Measurements from ENCODE around the gene EIF4E3. TPM values are rescaled to one million over a fixed set of nuclear protein-coding genes. Genes with fewer than 3 reads are reported as not detected.

EIF4E3 gene
- total RNA-seq, 1 donor from 2014 or later = 18.2 TPM

GRCh38 chr3:71641674-71642073 lies 83.5 kb downstream of the EIF4E3 start:
- no peaks in the 10 kb centered on the region for H3K27me3 ChIP-seq
- no peak overlapping the region for H3K4me2 ChIP-seq
- H3K27ac ChIP-seq = no peak overlapping the region
- H4K20me1 ChIP-seq (ENCODE audit: low read depth) = no peaks in the 10 kb centered on the region
- Mint-ChIP-seq H3K27me3 (ENCODE audit: insufficient read depth, low read depth) (no peaks in the 10 kb centered on the region), H3K4me1 (no peaks in the 10 kb centered on the region), H3K27ac (no peak overlapping the region), H3K9me3 (no peaks in the 10 kb centered on the region), H3K36me3 (no peaks in the 10 kb centered on the region), H3K4me3 (no peak overlapping the region)
- H3K9me3 ChIP-seq (ENCODE audit: low read depth) = no peaks in the 10 kb centered on the region
- peaks cover 7% of the 10 kb centered on the region for H3K4me1 ChIP-seq
- no peak overlapping the region for H2AFZ ChIP-seq (replicated peaks)
- no peak overlapping the region for H3K4me3 ChIP-seq
- H3K9ac ChIP-seq = no peak overlapping the region
- no peaks in the 10 kb centered on the region for H3K36me3 ChIP-seq
- TF ChIP-seq EZH2 (IDR thresholded peaks at IDR 0.05) (no peak), CTCF (IDR thresholded peaks at IDR 0.05) (no peak), EZH2phosphoT487 (IDR thresholded peaks at IDR 0.05) (no peak)
- no peak for DNase-seq (ENCODE audit: low spot score)
- no peaks in the 10 kb centered on the region for H3K79me2 ChIP-seq (ENCODE audit: low read depth)
- H3F3A ChIP-seq (ENCODE audit: low read depth) = no peaks in the 10 kb centered on the region

- Histone ChIP-seq H3K4me2 (no peak overlapping the region), H3K4me3 (no peak overlapping the region), H4K20me1 (ENCODE audit: low read depth) (no peaks in the 10 kb centered on the region), H3K27me3 (no peaks in the 10 kb centered on the region), H3K9ac (no peak overlapping the region), H3K4me1 (peaks cover 7% of the 10 kb centered on the region), H3K9me3 (ENCODE audit: low read depth) (no peaks in the 10 kb centered on the region), H3K27ac (no peak overlapping the region), H2AFZ (replicated peaks) (no peak overlapping the region), H3K79me2 (ENCODE audit: low read depth) (no peaks in the 10 kb centered on the region), H3F3A (ENCODE audit: low read depth) (no peaks in the 10 kb centered on the region), H3K36me3 (no peaks in the 10 kb centered on the region)
- DNase-seq (ENCODE audit: low spot score) = no peak
- no peak for TF ChIP-seq CTCF (IDR thresholded peaks at IDR 0.05)
- Mint-ChIP-seq H3K4me1 (no peaks in the 10 kb centered on the region), H3K27ac (no peak overlapping the region), H3K36me3 (no peaks in the 10 kb centered on the region), H3K4me3 (no peak overlapping the region), H3K27me3 (ENCODE audit: insufficient read depth, low read depth) (no peaks in the 10 kb centered on the region), H3K9me3 (no peaks in the 10 kb centered on the region)
Observed at GRCh38 chr3:71640331-71640983, 84.7 kb downstream of the EIF4E3 start.

GRCh38 chr3:71636482-71636881 lies 88.7 kb downstream of the EIF4E3 start:
- H3K9ac ChIP-seq = no peak overlapping the region
- no peak overlapping the region for H3K4me2 ChIP-seq
- H3K36me3 ChIP-seq = no peaks in the 10 kb centered on the region
- H2AFZ ChIP-seq (replicated peaks) = no peak overlapping the region
- no peak overlapping the region for H3K27ac ChIP-seq
- TF ChIP-seq CTCF (IDR thresholded peaks at IDR 0.05) (no peak), EZH2phosphoT487 (IDR thresholded peaks at IDR 0.05) (no peak), EZH2 (IDR thresholded peaks at IDR 0.05) (no peak)
- H3K79me2 ChIP-seq (ENCODE audit: low read depth) = no peaks in the 10 kb centered on the region
- Mint-ChIP-seq H3K4me3 (no peak overlapping the region), H3K4me1 (no peaks in the 10 kb centered on the region), H3K27me3 (ENCODE audit: insufficient read depth, low read depth) (no peaks in the 10 kb centered on the region), H3K36me3 (no peaks in the 10 kb centered on the region), H3K27ac (peak overlapping the region; percentile 0), H3K9me3 (no peaks in the 10 kb centered on the region)
- H3K27me3 ChIP-seq = no peaks in the 10 kb centered on the region
- no peaks in the 10 kb centered on the region for H3F3A ChIP-seq (ENCODE audit: low read depth)
- H3K4me3 ChIP-seq = no peak overlapping the region
- H3K9me3 ChIP-seq (ENCODE audit: low read depth) = no peaks in the 10 kb centered on the region
- no peak for DNase-seq (ENCODE audit: low spot score)
- no peaks in the 10 kb centered on the region for H4K20me1 ChIP-seq (ENCODE audit: low read depth)
- no peaks in the 10 kb centered on the region for H3K4me1 ChIP-seq
